Esophagus squamous epithelium (tissue), 4 donors: Measurements from ENCODE around the gene MZF1.

Experiments used
- CTCF ChIP-seq, 6 experiments: fragments of 450-650 bp in 4 of 6; fragments of 200-600 bp in 2 of 6; sonication (generic) in 2 of 6; IDR thresholded peaks; one replicate each; pipeline ENCODE4 v1.5.1; 2016 to 2019; ENCODE audit warnings: antibody characterized with exemption in 6 of 6, mild to moderate bottlenecking in 4 of 6, moderate library complexity in 4 of 6
- POLR2A ChIP-seq, 4 donors: fragments of 450-650 bp; IDR thresholded peaks; one replicate each; pipeline ENCODE4 v1.6.1; 2017; ENCODE audit warnings: antibody characterized with exemption in 4 of 4, mild to moderate bottlenecking in 4 of 4, moderate library complexity in 3 of 4

GRCh38 chr19:58515259-58515658 is 57.9 kb downstream of the MZF1 start:
- no peak for TF ChIP-seq CTCF (IDR thresholded peaks at IDR 0.05)
- no peak for TF ChIP-seq POLR2A (IDR thresholded peaks at IDR 0.05)
